K562 (cell line): ENCODE measurements around the gene PARK7. TPM values are rescaled to one million over a fixed set of nuclear protein-coding genes. Genes with fewer than 3 reads are reported as not detected.

ENCODE experiments used
- AFF1 ChIP-seq, 2 experiments: fragments of 450-650 bp; IDR thresholded peaks; 2 replicates each; pipeline ENCODE4 v1.6.1; 2018; ENCODE audit warnings: mild to moderate bottlenecking in 2 of 2, low read depth in 1 of 2; ENCODE audit not compliant: partially characterized antibody in 2 of 2
- ATF7 ChIP-seq: fragments of 450-650 bp; IDR thresholded peaks from 2 replicates; pipeline ENCODE4 v1.7.1; 2014; ENCODE audit warnings: mild to moderate bottlenecking, moderate library complexity
- CGGBP1 ChIP-seq: fragments of 250-450 bp; sonication (Bioruptor Pico); IDR thresholded peaks from 2 replicates; pipeline ENCODE4 v1.9.0; 2021; ENCODE audit warnings: mild to moderate bottlenecking
- CTCFL ChIP-seq: IDR thresholded peaks from 2 replicates; pipeline ENCODE4 v1.6.1; 2011; ENCODE audit warnings: borderline replicate concordance, low read depth, mild to moderate bottlenecking, moderate library complexity, low read length; ENCODE audit not compliant: insufficient read depth, poor library complexity, severe bottlenecking
- ELF4 ChIP-seq: fragments of 450-650 bp; formaldehyde crosslinking; IDR thresholded peaks from 2 replicates; pipeline ENCODE4 v1.4.0; 2022; ENCODE audit warnings: missing genetic modification characterization
- JUN ChIP-seq, 2 experiments: sonication (generic) in 1 of 2; formaldehyde crosslinking in 1 of 2; IDR thresholded peaks; 2 replicates each; pipeline versions ENCODE4 v1.6.1 to v1.8.0; 2012 to 2022; ENCODE audit warnings: borderline replicate concordance in 2 of 2, mild to moderate bottlenecking in 2 of 2, improper control_type of control experiment in 1 of 2, low read depth in 1 of 2, low read length in 1 of 2, missing genetic modification reagents in 1 of 2
- MITF ChIP-seq: IDR thresholded peaks from 2 replicates; pipeline ENCODE4 v1.6.1; 2014; ENCODE audit warnings: antibody characterized with exemption
- MLLT1 ChIP-seq, 2 experiments: fragments of 450-650 bp; IDR thresholded peaks; 2 replicates each; pipeline ENCODE4 v1.6.1; 2016
- MNT ChIP-seq, 2 experiments: fragments of 450-650 bp; conservative IDR thresholded peaks; 2 replicates each; pipeline ENCODE4 v1.6.1; 2017; ENCODE audit warnings: mild to moderate bottlenecking in 2 of 2, moderate library complexity in 2 of 2
- RB1 ChIP-seq: fragments of 450-650 bp; IDR thresholded peaks from 2 replicates; pipeline ENCODE4 v1.6.1; 2017; ENCODE audit warnings: low read depth, mild to moderate bottlenecking
- SOX6 ChIP-seq: fragments of 450-650 bp; IDR thresholded peaks from 2 replicates; pipeline ENCODE4 v1.6.1; 2014; ENCODE audit warnings: mild to moderate bottlenecking
- ZC3H11A ChIP-seq: IDR thresholded peaks from 2 replicates; pipeline ENCODE4 v1.6.1; 2012; ENCODE audit warnings: low read depth, low read length, improper control_type of control experiment
- ZNF511 ChIP-seq: sonication (generic); formaldehyde crosslinking; IDR thresholded peaks from 2 replicates; pipeline ENCODE4 v1.8.0; 2022; ENCODE audit warnings: mild to moderate bottlenecking, missing genetic modification reagents
- polyA plus RNA-seq, 8 experiments: library from polyadenylated mRNA; depleted of rRNA in 4 of 8; stranded (reverse) in 5 of 8; unstranded in 3 of 8; fragments of >200 nt; fragmentation: Nextera tagmentation in 2 of 8; fragmentation: Illumina TruSeq in 1 of 8; extraction: Ambion mirVana in 2 of 8; extraction: Trizol in 1 of 8; gene quantifications; 2 replicates each; pipeline versions ENCODE4 v1.2.1 to v1.2.3, GENCODE V29; 2011 to 2014; ENCODE audit warnings: inconsistent platforms in 1 of 8, missing spikeins in 1 of 8
- total RNA-seq, 7 experiments: library from RNA; depleted of rRNA in 6 of 7; stranded (reverse); fragments of >200 nt in 6 of 7; fragmentation: Illumina TruSeq in 2 of 7; extraction: Trizol in 2 of 7; gene quantifications; 2 replicates each; pipeline versions ENCODE4 v1.2.1 to v1.2.3, GENCODE V29; 2011 to 2021; ENCODE audit warnings: low replicate concordance in 1 of 7

The PARK7 gene
- total and polyA plus RNA-seq, 9 of the 15 experiments (the other 6 are each of a cell fraction or from before 2014, with no cell fraction given) = 374 to 1,298 (median 484) TPM

- TF ChIP-seq AFF1 (IDR thresholded peaks at IDR 0.05; ENCODE audit: low read depth in 1 of 2, partially characterized antibody in 2 of 2) (peak in 1 of 2 experiments; percentile 30), MITF (no peak), JUN (IDR thresholded peaks at IDR 0.05; ENCODE audit: borderline replicate concordance, low read depth, low read length) (peak; percentile 51; the same call in 1 of the 2 replicates), JUN (CRISPR knock-in tag; IDR thresholded peaks at IDR 0.05; ENCODE audit: borderline replicate concordance) (no peak), MNT (conservative IDR thresholded peaks at IDR 0.05) (peak in 1 of 2 experiments; percentile 17; a peak in 1 of 4 replicates), RB1 (peak; percentile 51), ELF4 (CRISPR knock-in tag) (0 out of 2 replicates have a peak, but pooled peaks have one; percentile 53), CTCFL (peak; percentile 19), SOX6 (0 out of 2 replicates have a peak, but pooled peaks have one; percentile 16), MLLT1 (IDR thresholded peaks at IDR 0.05) (peak in 1 of 2 experiments; percentile 93; a peak in 2 of 4 replicates), ATF7 (0 out of 2 replicates have a peak, but pooled peaks have one; percentile 12), CGGBP1 (CRISPR knock-in tag) (no peak), ZNF511 (no peak), ZC3H11A (peak; percentile 43; the same call in 1 of the 2 replicates)
Measured at GRCh38 chr1:7975212-7975865, 13.8 kb downstream of the PARK7 start (continued).
